Calu3 (cell line): ENCODE measurements around the gene RAD51B. TPM values are rescaled to one million over a fixed set of nuclear protein-coding genes. Genes with fewer than 3 reads are reported as not detected.

Source experiments
- BruUV-seq: library from RNA; stranded (reverse); fragments of 400-500 nt; replicated peaks from 2 replicates; lab custom pipeline; 2021; lab: Mats Ljungman, UMichigan
- CTCF ChIA-PET: fragments of 300-600 bp; sonication (Branson Sonifier 250); formaldehyde crosslinking; loops from one replicate; lab custom pipeline; 2022; ENCODE audit warnings: antibody characterized with exemption; lab: Charles Lee
- DNase-seq: peaks from one replicate; pipeline ENCODE4 v3.0.0; 2022
- H3K27ac Mint-ChIP-seq: one replicate; pipeline ENCODE4 v1.8.0; 2022; ENCODE audit warnings: mixed read lengths; ENCODE audit not compliant: unreplicated experiment
- H3K27me3 Mint-ChIP-seq: one replicate; pipeline ENCODE4 v1.8.0; 2022; ENCODE audit warnings: mixed read lengths; ENCODE audit not compliant: unreplicated experiment
- H3K36me3 Mint-ChIP-seq: one replicate; pipeline ENCODE4 v1.8.0; 2022; ENCODE audit warnings: mild to moderate bottlenecking, moderate library complexity, mixed read lengths; ENCODE audit not compliant: insufficient read depth, unreplicated experiment
- H3K4me1 Mint-ChIP-seq: one replicate; pipeline ENCODE4 v1.8.0; 2022; ENCODE audit warnings: mild to moderate bottlenecking, low read depth, mixed read lengths; ENCODE audit not compliant: unreplicated experiment
- H3K4me3 Mint-ChIP-seq: one replicate; pipeline ENCODE4 v1.8.0; 2022; ENCODE audit warnings: mild to moderate bottlenecking, low read depth, moderate library complexity, mixed read lengths; ENCODE audit not compliant: unreplicated experiment
- H3K9me3 Mint-ChIP-seq: one replicate; pipeline ENCODE4 v1.8.0; 2022; ENCODE audit warnings: low read depth, mixed read lengths; ENCODE audit not compliant: unreplicated experiment
- CTCF ChIP-seq: fragments of 200-600 bp; IDR thresholded peaks from one replicate; pipeline ENCODE4 v1.8.0; 2022; ENCODE audit warnings: antibody characterized with exemption; ENCODE audit not compliant: unreplicated experiment
- intact Hi-C: fragments of 100-400 bp; cut with micrococcal nuclease; formaldehyde crosslinking; loops from one replicate; pipeline ENCODE4 v1.10.0; 2022; ENCODE audit not compliant: unreplicated experiment
- total RNA-seq: library from RNA; stranded (reverse); gene quantifications from 2 replicates; pipeline ENCODE4 v1.2.3, GENCODE V29; 2022

RAD51B gene
- total RNA-seq, 1 experiment from 2014 or later: 24.7 TPM

- peaks cover 34% of the 10 kb centered on the region for H3K4me1 Mint-ChIP-seq
- intact Hi-C loops: no loop called here
- no TSS peak for BruUV-seq
- H3K27me3 Mint-ChIP-seq: no peaks in the 10 kb centered on the region
- no peaks in the 10 kb centered on the region for H3K36me3 Mint-ChIP-seq
- peaks cover 3% of the 10 kb centered on the region for H3K9me3 Mint-ChIP-seq
- no peak for DNase-seq
- CTCF ChIA-PET: no interaction called here
- no peak for TF ChIP-seq CTCF
- no peak overlapping the region for H3K27ac Mint-ChIP-seq
- no peak overlapping the region for H3K4me3 Mint-ChIP-seq
Observed at GRCh38 chr14:68548194-68549076, 728.9 kb downstream of the RAD51B start.

- Mint-ChIP-seq H3K9me3 (peaks cover 3% of the 10 kb centered on the region), H3K4me3 (no peak overlapping the region), H3K36me3 (no peaks in the 10 kb centered on the region), H3K27ac (no peak overlapping the region), H3K27me3 (no peaks in the 10 kb centered on the region), H3K4me1 (peaks cover 48% of the 10 kb centered on the region)
- no peak for TF ChIP-seq CTCF
- no peak for DNase-seq
- CTCF ChIA-PET: no interaction called here
- intact Hi-C loops: no loop called here
- no TSS peak for BruUV-seq
Observed at GRCh38 chr14:68550338-68550715, 730.7 kb downstream of the RAD51B start.

GRCh38 chr14:68551045-68551683 is 731.6 kb downstream of the RAD51B start:
- CTCF ChIA-PET: interaction anchor here (0.6 kb wide), 1 partner anchor 148 kb away, joined by 3 read pairs; no protein-coding TSS in a partner anchor

GRCh38 chr14:68552075-68552474 is 732.5 kb downstream of the RAD51B start:
- no peak for DNase-seq
- Mint-ChIP-seq H3K9me3 (no peaks in the 10 kb centered on the region), H3K27me3 (no peaks in the 10 kb centered on the region), H3K4me3 (no peak overlapping the region), H3K36me3 (no peaks in the 10 kb centered on the region), H3K4me1 (peaks cover 38% of the 10 kb centered on the region), H3K27ac (no peak overlapping the region)
- no TSS peak for BruUV-seq
- no peak for TF ChIP-seq CTCF
- CTCF ChIA-PET: no interaction called here
- intact Hi-C loops: no loop called here

More at GRCh38 chr14:68551045-68551683, 731.6 kb downstream of the RAD51B start:
- DNase-seq: no peak
- H3K4me1 Mint-ChIP-seq: peaks cover 47% of the 10 kb centered on the region
- H3K9me3 Mint-ChIP-seq: peaks cover under 1% of the 10 kb centered on the region
- H3K27me3 Mint-ChIP-seq: no peaks in the 10 kb centered on the region
- intact Hi-C loops: no loop called here
- TF ChIP-seq CTCF: no peak
- BruUV-seq: no TSS peak
- no peaks in the 10 kb centered on the region for H3K36me3 Mint-ChIP-seq
- H3K27ac Mint-ChIP-seq: no peak overlapping the region
- no peak overlapping the region for H3K4me3 Mint-ChIP-seq
